Posterior cingulate gyrus (tissue), 11 donors: ENCODE data around the gene GPC4.

ENCODE experiments used
- DNase-seq, 10 donors: peaks; one replicate each; pipeline versions ENCODE4 v3.0.0 to v3.0.0-alpha.2; 2020 to 2021; ENCODE audit warnings: mixed read lengths in 3 of 10
- intact Hi-C: fragments of 100-400 bp; cut with DNase I; formaldehyde crosslinking; loops from one replicate; pipeline ENCODE4 v1.15.1; 2023

The GPC4 gene

GRCh38 chrX:133415276-133416105 is at the start of gene GPC4:
GPC4 (minus strand) TSS chrX:133415489; CDS start chrX:133414965, 524 bp downstream.
- DNase-seq, result peak in 8 of 10 donors; percentile 12 to 89 (median 41)
- intact Hi-C loops, result no loop called here

GRCh38 chrX:133461231-133461630 is 45.9 kb upstream of the GPC4 start:
- intact Hi-C loops, result no loop called here
- DNase-seq, result no peak

DNA sequence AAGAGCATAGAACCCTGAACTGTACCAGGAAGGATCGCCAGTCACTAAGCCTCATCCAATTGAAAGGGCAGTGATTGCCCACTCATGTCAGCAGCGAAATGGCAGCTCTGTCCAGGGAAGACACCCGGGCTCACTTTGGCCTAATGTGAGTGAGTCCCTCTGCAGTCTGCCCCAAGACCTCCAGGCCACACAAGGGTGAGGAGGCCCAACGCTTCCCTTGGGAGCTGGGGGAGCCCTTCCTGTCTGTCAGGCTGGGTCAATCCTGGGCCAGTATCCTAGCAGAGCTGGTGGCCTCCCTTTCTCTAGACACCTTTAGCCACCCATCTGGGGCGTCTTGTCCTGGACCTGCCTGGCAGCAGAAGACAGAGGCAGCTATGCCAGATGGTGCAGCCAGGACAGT is 39.6 kb upstream of the GPC4 start:
- intact Hi-C loops, result no loop called here
- peak in 1 of 10 donors; percentile 55 for DNase-seq

DNA sequence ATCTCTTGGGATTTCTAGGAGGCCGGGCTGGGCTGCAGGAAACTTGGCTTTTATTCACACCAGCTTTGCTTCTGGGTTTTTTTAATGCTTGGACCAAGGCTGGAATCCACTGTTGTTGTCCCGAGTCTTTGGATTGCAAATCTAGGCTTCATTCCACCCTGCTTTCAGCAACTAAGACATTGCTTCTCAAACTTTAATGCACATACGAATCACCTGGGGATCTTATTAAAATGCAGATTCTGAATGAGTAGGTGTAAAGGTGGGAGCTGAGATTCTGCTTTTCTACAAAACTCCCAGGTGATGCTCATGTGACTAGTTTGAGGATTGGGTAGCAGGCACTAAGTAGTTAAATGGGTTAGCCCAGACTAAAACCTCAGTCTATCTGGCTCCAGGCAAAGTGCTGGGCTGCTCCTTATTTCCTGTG is 39.2 kb upstream of the GPC4 start:
- no peak for DNase-seq
- intact Hi-C loops, result no loop called here

GRCh38 chrX:133448512-133449076 is 33.3 kb upstream of the GPC4 start:
- intact Hi-C loops, result no loop called here
- DNase-seq, result no peak

GRCh38 chrX:133444952-133445831 is 29.9 kb upstream of the GPC4 start:
- DNase-seq, result no peak
- intact Hi-C loops, result no loop called here

- intact Hi-C loops, result no loop called here
- DNase-seq, result no peak
These were observed 28.9 kb upstream of the GPC4 start for GRCh38 chrX:133444196-133444595.

DNA sequence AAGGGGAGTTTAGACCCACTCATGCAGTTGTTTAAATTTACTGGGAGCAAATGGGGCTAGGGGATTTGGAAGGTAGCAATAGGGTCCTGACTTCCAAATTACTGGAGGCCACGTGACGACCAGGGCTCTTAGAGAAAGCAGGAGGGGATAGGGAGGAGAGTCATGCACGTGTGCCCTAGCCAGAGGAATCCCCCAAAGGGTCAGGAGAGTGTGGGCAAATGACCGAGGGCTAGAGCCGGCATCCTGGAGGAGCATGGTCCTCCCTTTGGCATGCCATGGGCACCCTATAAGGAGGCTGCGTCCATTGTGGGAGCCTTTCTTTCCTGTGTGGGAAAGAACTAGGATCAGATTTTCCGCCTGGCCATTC is 25.5 kb upstream of the GPC4 start:
- intact Hi-C loops, result no loop called here
- DNase-seq, result no peak

GRCh38 chrX:133440081-133440796 is 24.9 kb upstream of the GPC4 start:
- intact Hi-C loops, result no loop called here
- DNase-seq, result no peak

- intact Hi-C loops, result no loop called here
- no peak for DNase-seq
These were observed 22.5 kb upstream of the GPC4 start for GRCh38 chrX:133437766-133438165.

- no peak for DNase-seq
- intact Hi-C loops, result no loop called here
These were observed 22.1 kb upstream of the GPC4 start for GRCh38 chrX:133437356-133437755.

- DNase-seq, result no peak
- intact Hi-C loops, result no loop called here
These were observed 20.3 kb upstream of the GPC4 start for GRCh38 chrX:133435544-133436124.

- no peak for DNase-seq
- intact Hi-C loops, result no loop called here
These were observed 19.0 kb upstream of the GPC4 start for GRCh38 chrX:133434197-133434820.

DNA sequence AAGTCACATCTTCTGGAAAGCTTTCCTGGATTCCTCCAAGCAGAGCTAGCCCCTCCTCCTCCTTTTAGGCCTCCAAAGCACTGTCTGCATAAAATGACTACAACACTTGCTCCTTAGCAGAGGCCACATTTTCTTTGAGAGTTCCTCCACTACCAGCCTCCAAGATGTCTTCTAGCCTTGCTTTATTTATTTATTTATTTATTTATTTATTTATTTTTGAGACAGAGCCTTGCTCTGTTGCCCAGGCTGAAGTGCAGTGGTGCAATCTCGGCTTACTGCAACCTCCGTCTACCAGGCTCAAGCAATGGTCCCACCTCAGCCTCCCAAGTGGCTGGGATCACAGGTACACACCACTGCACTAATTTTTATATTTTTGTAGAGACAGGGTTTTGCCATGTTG is 4.6 kb upstream of the GPC4 start:
- intact Hi-C loops, result no loop called here
- DNase-seq, result no peak

- no peak for DNase-seq
- intact Hi-C loops, result no loop called here
These were observed 3.3 kb upstream of the GPC4 start for GRCh38 chrX:133418588-133418987.

GRCh38 chrX:133417364-133417763 is 2.1 kb upstream of the GPC4 start:
- intact Hi-C loops, result no loop called here
- no peak for DNase-seq

DNA sequence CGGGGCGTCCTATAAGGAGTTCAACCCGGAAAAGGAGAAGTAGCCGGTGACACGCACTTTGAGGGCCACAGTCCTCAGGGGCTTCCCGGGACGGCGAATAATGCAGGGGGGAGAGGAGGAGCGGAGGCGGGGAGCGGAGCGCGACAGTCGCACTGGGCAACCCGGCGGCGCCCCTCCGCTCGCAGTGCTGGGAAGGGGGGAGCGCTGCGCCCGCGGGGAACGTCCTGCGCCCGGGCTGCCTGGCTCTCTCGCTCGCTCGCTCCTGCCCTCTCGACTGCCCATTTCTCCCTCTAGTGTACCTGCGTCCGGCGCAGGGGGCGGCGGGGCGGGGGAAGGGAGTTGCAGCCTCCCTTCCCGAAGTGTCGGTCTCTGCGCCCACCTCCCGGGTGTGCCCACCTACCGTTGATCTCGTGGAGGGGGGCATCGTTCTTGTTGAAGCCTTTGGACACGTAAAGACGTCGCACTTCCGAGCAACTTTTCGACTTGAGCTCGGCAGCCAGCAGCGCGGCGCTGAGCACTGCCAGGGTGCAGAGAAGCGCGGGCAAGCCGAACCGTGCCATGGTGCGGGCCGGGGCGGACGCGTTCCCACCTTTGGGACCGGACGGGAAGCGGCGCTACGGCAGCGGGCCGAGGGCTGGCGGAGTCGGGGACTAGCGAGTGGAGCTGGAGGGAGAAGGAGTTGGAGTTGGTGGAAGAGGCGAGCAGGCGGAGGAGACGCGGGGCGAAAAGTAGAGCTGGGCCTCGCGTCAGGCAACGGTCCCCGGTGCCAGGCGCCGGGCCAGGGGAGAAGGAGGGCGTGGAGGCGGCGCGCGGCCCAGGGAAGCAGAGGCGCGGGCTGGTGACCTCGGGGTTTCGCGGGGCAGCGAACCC is 648 bp downstream of the GPC4 start:
- intact Hi-C loops, result no loop called here
- peak in 2 of 10 donors; percentile 15 to 84 for DNase-seq

DNA sequence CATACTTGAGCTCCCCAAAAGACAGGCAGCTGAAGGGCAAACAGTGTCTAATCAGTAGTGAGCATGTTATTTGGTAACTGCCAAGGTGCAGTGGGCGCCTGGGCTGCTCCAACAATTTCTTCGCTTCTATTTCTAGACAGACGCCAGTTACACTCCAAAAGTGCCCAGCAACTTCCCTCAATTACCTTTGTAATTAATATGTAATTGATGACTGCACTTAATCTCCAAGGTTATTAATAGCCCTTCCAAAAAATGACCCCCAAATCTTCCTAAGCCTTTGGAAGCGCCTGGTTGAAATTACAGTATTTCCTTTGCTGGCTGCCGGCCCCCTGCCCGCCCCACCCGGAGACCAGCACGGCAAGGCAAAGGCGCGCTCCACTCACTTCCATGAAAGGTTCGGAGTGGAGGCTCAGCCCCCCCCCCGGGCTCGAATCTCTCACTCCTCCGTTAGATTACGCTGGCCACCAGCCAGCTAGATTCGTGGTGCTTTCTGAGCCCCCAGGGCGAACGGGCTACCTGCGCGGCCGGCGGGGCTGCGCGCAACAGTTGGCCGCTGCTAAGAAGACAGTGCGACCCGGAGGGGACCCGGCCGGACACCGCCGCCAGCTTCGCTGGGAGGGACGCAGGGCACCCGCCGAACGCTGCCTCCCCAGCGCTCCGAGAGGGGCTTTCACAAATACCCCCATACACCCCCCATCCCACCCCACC is 1.9 kb downstream of the GPC4 start:
- DNase-seq, result peak in 1 of 10 donors; percentile 70
- intact Hi-C loops, result no loop called here
